Measurements from ENCODE around the gene E2F6. TPM values are rescaled to one million over a fixed set of nuclear protein-coding genes. Genes with fewer than 3 reads are reported as not detected.

The E2F6 gene
- total and polyA plus RNA-seq, 9 of the 15 experiments (the other 6 are each of a cell fraction or from before 2014, with no cell fraction given), result 13.6 to 33.9 (median 26.1) TPM

GRCh38 chr2:11404376-11405073 lies 61.4 kb downstream of the E2F6 start:
- TF ChIP-seq, protein P1, sequence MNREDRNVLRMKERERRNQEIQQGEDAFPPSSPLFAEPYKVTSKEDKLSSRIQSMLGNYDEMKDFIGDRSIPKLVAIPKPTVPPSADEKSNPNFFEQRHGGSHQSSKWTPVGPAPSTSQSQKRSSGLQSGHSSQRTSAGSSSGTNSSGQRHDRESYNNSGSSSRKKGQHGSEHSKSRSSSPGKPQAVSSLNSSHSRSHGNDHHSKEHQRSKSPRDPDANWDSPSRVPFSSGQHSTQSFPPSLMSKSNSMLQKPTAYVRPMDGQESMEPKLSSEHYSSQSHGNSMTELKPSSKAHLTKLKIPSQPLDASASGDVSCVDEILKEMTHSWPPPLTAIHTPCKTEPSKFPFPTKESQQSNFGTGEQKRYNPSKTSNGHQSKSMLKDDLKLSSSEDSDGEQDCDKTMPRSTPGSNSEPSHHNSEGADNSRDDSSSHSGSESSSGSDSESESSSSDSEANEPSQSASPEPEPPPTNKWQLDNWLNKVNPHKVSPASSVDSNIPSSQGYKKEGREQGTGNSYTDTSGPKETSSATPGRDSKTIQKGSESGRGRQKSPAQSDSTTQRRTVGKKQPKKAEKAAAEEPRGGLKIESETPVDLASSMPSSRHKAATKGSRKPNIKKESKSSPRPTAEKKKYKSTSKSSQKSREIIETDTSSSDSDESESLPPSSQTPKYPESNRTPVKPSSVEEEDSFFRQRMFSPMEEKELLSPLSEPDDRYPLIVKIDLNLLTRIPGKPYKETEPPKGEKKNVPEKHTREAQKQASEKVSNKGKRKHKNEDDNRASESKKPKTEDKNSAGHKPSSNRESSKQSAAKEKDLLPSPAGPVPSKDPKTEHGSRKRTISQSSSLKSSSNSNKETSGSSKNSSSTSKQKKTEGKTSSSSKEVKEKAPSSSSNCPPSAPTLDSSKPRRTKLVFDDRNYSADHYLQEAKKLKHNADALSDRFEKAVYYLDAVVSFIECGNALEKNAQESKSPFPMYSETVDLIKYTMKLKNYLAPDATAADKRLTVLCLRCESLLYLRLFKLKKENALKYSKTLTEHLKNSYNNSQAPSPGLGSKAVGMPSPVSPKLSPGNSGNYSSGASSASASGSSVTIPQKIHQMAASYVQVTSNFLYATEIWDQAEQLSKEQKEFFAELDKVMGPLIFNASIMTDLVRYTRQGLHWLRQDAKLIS (CRISPR knock-in tag; IDR thresholded peaks at IDR 0.05), result no peak
- TF ChIP-seq FOXK2 (conservative IDR thresholded peaks at IDR 0.05 in 1 of 2, IDR thresholded peaks at IDR 0.05 in 1 of 2; ENCODE audit: low read depth in 2 of 2) (no peak), ZNF280B (CRISPR knock-in tag; IDR thresholded peaks at IDR 0.05) (no peak), CHD4 (IDR thresholded peaks at IDR 0.05; ENCODE audit: insufficient read depth, insufficient replicate concordance, low read depth, low read length, poor library complexity, severe bottlenecking) (no peak), TBP (optimal IDR thresholded peaks at IDR 0.05; ENCODE audit: low read depth, low read length) (no peak), ETV6 (IDR thresholded peaks at IDR 0.05; ENCODE audit: borderline replicate concordance in 1 of 2, low read depth in 2 of 2, low read length in 1 of 2) (no peak), ETV6 (CRISPR knock-in tag; IDR thresholded peaks at IDR 0.05; ENCODE audit: borderline replicate concordance) (no peak), ZBTB11 (CRISPR knock-in tag; IDR thresholded peaks at IDR 0.05) (no peak), HDAC6 (IDR thresholded peaks at IDR 0.05; ENCODE audit: low read depth, low read length) (no peak), SETDB1 (IDR thresholded peaks at IDR 0.05; ENCODE audit: low read length) (no peak), HNRNPK (IDR thresholded peaks at IDR 0.05; ENCODE audit: low read depth, low read length, poor library complexity, severe bottlenecking) (no peak)

More at GRCh38 chr2:11404376-11405073, 61.4 kb downstream of the E2F6 start:
- Histone ChIP-seq H3K9me3 (replicated peaks; ENCODE audit: control insufficient read depth, insufficient read depth, low read depth, low read length) (no peaks in the 10 kb centered on the region), H3K4me2 (ENCODE audit: insufficient read depth, low read length) (no peak overlapping the region), H2AFZ (ENCODE audit: low read depth, low read length) (peak overlapping the region; percentile 75; the same call in 1 of the 2 replicates), H3K9me1 (ENCODE audit: control insufficient read depth, insufficient read depth, low read length) (no peaks in the 10 kb centered on the region), H3K4me3 (no peak overlapping the region), H4K20me1 (replicated peaks; ENCODE audit: control insufficient read depth, insufficient read depth, low read length) (no peaks in the 10 kb centered on the region), H3K9ac (ENCODE audit: insufficient read depth in 1 of 2, low read depth in 2 of 2, low read length in 2 of 2) (no peak overlapping the region), H3K79me2 (ENCODE audit: control insufficient read depth, insufficient read depth, low read length) (no peaks in the 10 kb centered on the region), H3K27ac (ENCODE audit: extremely low read depth, low read depth, low read length) (no peak overlapping the region), H3K4me1 (replicated peaks in 1 of 2; ENCODE audit: control insufficient read depth in 2 of 2, insufficient read depth in 2 of 2, low read length in 2 of 2) (peaks cover 6 to 9% of the 10 kb centered on the region in 2 experiments; a peak in 3 of 5 replicates), H3K36me3 (ENCODE audit: control insufficient read depth, insufficient read depth, low read length) (no peaks in the 10 kb centered on the region), H3K27me3 (ENCODE audit: control insufficient read depth in 2 of 2, insufficient read depth in 2 of 2, low read length in 2 of 2) (no peaks in the 10 kb centered on the region)
- CTCF ChIA-PET (ENCODE audit: low intra/inter-chr PET ratio), result no interaction called here
- FAIRE-seq, result no peak
- DNase-seq (ENCODE audit: extremely low read depth in 1 of 4, low spot score in 3 of 4), result no peak
- BruUV-seq (replicated peaks), result no TSS peak
- POLR2A ChIA-PET, result interaction anchor here (0.7 kb wide), 1 partner anchor 13 kb away, joined by 5 read pairs; no protein-coding TSS in a partner anchor
- 48% methylated on average over 7 of the region's 7 CpGs for WGBS (ENCODE audit: insufficient coverage, low coverage, missing lambda C conversion rate)
- ATAC-seq, result no peak
- intact Hi-C loops (cut with micrococcal nuclease) (no loop called here), in situ Hi-C loops (cut with MboI) (loop anchor here (25.0 kb wide), 3 partner anchors 167 to 567 kb away; a partner anchor contains a TSS)

Data from K562 (cell line).